ENCODE data around the gene BCAP29. TPM values are rescaled to one million over a fixed set of nuclear protein-coding genes. Genes with fewer than 3 reads are reported as not detected.

The BCAP29 gene
- total and polyA plus RNA-seq, 8 donors = 42.8 to 80.3 (median 54.4) TPM

GRCh38 chr7:107559864-107560263, 20.2 kb upstream of the BCAP29 start:
- Histone ChIP-seq H3K9me3 (no peaks in the 10 kb centered on the region), H3K27ac (peak overlapping the region; percentile 20 to 21), H3K4me1 (peaks cover 0 to 46% of the 10 kb centered on the region in 2 donors), H3K36me3 (peaks cover 0 to 23% of the 10 kb centered on the region in 2 donors), H3K4me3 (no peak overlapping the region), H3K27me3 (no peaks in the 10 kb centered on the region)
- peak; percentile 13 for ATAC-seq
- intact Hi-C loops (cut with DNase I) = no loop called here
- TF ChIP-seq CTCF (IDR thresholded peaks at IDR 0.05) = no peak
- no peak for DNase-seq

- Histone ChIP-seq H3K9me3 (no peaks in the 10 kb centered on the region), H3K4me1 (peaks cover 0 to 48% of the 10 kb centered on the region in 2 donors), H3K36me3 (peaks cover 0 to 16% of the 10 kb centered on the region in 2 donors), H3K4me3 (no peak overlapping the region), H3K27ac (peak overlapping the region in 1 of 2 donors; percentile 21), H3K27me3 (no peaks in the 10 kb centered on the region)
- no peak for TF ChIP-seq CTCF (IDR thresholded peaks at IDR 0.05)
- intact Hi-C loops (cut with DNase I) = no loop called here
- DNase-seq (no peak), ATAC-seq (no peak)
These were observed 19.0 kb upstream of the BCAP29 start for GRCh38 chr7:107560898-107561516.

- Histone ChIP-seq H3K9me3 (no peaks in the 10 kb centered on the region), H3K36me3 (no peaks in the 10 kb centered on the region), H3K27me3 (no peaks in the 10 kb centered on the region), H3K27ac (peak overlapping the region; percentile 86 to 89), H3K4me3 (peak overlapping the region; percentile 78 to 96), H3K4me1 (peaks cover 0 to 48% of the 10 kb centered on the region in 2 donors)
- intact Hi-C loops (cut with DNase I) = no loop called here
- ATAC-seq (peak; percentile 79), DNase-seq (no peak)
- no peak for TF ChIP-seq CTCF (IDR thresholded peaks at IDR 0.05)
These were observed 16.8 kb upstream of the BCAP29 start for GRCh38 chr7:107563081-107563774.

GRCh38 chr7:107563775-107564552, 16.1 kb upstream of the BCAP29 start, which contains the start of the genes COG5 and DUS4L:
Gene COG5, minus strand, starts transcription at chr7:107563920. Its CDS starts 24 bp downstream, at chr7:107563896.
Gene DUS4L, plus strand, starts transcription at chr7:107563971. Its CDS starts 3,100 bp downstream, at chr7:107567071.
- peak within 1 kb of the TSS; percentile 78 to 96 for H3K4me3 ChIP-seq
- no peaks in the 10 kb centered on the region for H3K9me3 ChIP-seq
- H3K27ac ChIP-seq = peak within 1 kb of the TSS; percentile 86 to 89
- no peaks in the 10 kb centered on the region for H3K36me3 ChIP-seq
- ATAC-seq (peak; percentile 94), DNase-seq (peak; percentile 86 to 93 (median 88))
- intact Hi-C loops (cut with DNase I) = no loop called here
- no peak for TF ChIP-seq CTCF (IDR thresholded peaks at IDR 0.05)
- H3K27me3 ChIP-seq = no peaks in the 10 kb centered on the region
- H3K4me1 ChIP-seq = peaks cover 0 to 48% of the 10 kb centered on the region in 2 donors

Data from left lung (tissue), 10 donors.